Measurements from ENCODE around the gene RBMS1. TPM values are rescaled to one million over a fixed set of nuclear protein-coding genes. Genes with fewer than 3 reads are reported as not detected.

The RBMS1 gene
- total RNA-seq, 2 experiments from 2014 or later, result 35.8 to 38.6 TPM

DNA sequence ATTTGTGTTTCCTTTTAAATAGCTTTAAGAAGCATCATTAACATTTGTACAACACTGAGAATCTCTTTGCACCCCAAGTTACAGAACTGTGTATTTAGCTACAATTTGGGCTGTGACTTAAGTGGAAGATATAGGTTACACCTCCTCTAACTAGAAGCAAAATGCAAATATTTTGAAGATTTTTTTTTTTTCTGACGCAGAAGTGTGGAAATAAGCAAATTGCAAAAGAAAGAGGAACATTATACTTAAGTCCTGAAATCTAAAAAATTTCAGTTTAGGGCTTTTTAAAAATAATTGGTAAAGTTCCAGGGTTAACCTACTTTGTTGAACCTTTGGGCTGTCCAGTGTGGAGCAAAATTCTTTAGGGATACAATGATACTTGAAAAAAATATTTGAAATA, 41.4 kb upstream of the RBMS1 start:
- ChIA-PET POLR2A (no interaction called here), CTCF (interaction anchor here (0.6 kb wide), 1 partner anchor 12 kb away, joined by 3 read pairs; no protein-coding TSS in a partner anchor)
- intact Hi-C loops (cut with micrococcal nuclease), result no loop called here
- Mint-ChIP-seq H3K9me3 (no peaks in the 10 kb centered on the region), H3K27me3 (no peaks in the 10 kb centered on the region), H3K4me3 (no peak overlapping the region), H3K27ac (no peak overlapping the region), H3K4me1 (ENCODE audit: low read depth) (no peaks in the 10 kb centered on the region), H3K36me3 (ENCODE audit: low read depth) (no peaks in the 10 kb centered on the region)
- DNase-seq (no peak), ATAC-seq (no peak)
- TF ChIP-seq, protein P1, sequence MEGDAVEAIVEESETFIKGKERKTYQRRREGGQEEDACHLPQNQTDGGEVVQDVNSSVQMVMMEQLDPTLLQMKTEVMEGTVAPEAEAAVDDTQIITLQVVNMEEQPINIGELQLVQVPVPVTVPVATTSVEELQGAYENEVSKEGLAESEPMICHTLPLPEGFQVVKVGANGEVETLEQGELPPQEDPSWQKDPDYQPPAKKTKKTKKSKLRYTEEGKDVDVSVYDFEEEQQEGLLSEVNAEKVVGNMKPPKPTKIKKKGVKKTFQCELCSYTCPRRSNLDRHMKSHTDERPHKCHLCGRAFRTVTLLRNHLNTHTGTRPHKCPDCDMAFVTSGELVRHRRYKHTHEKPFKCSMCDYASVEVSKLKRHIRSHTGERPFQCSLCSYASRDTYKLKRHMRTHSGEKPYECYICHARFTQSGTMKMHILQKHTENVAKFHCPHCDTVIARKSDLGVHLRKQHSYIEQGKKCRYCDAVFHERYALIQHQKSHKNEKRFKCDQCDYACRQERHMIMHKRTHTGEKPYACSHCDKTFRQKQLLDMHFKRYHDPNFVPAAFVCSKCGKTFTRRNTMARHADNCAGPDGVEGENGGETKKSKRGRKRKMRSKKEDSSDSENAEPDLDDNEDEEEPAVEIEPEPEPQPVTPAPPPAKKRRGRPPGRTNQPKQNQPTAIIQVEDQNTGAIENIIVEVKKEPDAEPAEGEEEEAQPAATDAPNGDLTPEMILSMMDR (IDR thresholded peaks at IDR 0.05), result no peak

DNA sequence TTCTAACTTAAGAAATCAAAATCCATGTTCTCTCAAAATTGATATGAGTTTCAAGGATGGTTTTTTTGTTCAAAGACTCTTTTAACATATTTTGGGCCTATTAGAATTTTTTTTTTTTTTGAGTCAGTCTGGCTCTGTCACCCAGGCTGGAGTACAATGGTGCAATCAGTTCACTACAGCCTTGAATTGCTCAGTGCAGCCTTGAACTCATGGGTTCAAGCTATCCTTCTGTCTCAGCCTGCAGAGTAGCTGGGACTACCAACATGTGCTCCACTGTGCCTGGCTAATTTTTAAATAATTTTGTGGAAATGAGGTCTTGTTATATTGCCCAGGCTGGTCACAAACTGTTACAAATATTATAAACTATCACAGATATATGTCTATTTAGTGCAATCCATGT, 40.6 kb upstream of the RBMS1 start:
- CTCF ChIA-PET, result interaction anchor here (0.6 kb wide), 1 partner anchor 11 kb away, joined by 3 read pairs; no protein-coding TSS in a partner anchor
- DNase-seq (no peak), ATAC-seq (no peak)
- no peaks in the 10 kb centered on the region for H3K9me3 Mint-ChIP-seq
- no peak overlapping the region for H3K27ac Mint-ChIP-seq
- TF ChIP-seq, protein P1 (IDR thresholded peaks at IDR 0.05), result no peak
- no peaks in the 10 kb centered on the region for H3K36me3 Mint-ChIP-seq (ENCODE audit: low read depth)
- intact Hi-C loops (cut with micrococcal nuclease), result no loop called here
- POLR2A ChIA-PET, result no interaction called here
- no peak overlapping the region for H3K4me3 Mint-ChIP-seq
- no peaks in the 10 kb centered on the region for H3K4me1 Mint-ChIP-seq (ENCODE audit: low read depth)
- H3K27me3 Mint-ChIP-seq, result no peaks in the 10 kb centered on the region

DNA sequence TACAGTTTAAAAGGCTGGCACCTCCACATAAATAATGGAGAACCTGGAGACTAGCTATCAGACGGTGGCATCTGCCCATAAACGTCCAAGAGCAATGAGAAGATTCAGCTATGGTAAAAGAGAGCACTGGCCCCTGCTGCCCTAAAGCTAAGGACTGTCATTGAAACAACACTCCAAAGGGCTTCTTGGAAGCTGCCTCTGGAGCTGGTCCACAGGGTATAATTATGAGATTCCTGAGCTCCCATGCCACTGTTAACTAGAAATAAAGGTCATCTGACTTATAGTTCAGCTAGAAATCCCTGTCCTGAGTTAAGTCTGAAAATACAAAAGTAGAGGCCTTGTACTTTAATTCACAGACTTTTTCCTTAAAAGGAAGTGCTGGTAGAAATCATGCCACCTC, 39.9 kb upstream of the RBMS1 start:
- no peaks in the 10 kb centered on the region for H3K4me1 Mint-ChIP-seq (ENCODE audit: low read depth)
- ChIA-PET CTCF (interaction anchor here (0.7 kb wide), 1 partner anchor 461 kb away, joined by 3 read pairs; no protein-coding TSS in a partner anchor), POLR2A (no interaction called here)
- intact Hi-C loops (cut with micrococcal nuclease), result no loop called here
- H3K36me3 Mint-ChIP-seq (ENCODE audit: low read depth), result no peaks in the 10 kb centered on the region
- no peak for DNase-seq
- ATAC-seq, result no peak
- H3K27ac Mint-ChIP-seq, result no peak overlapping the region
- TF ChIP-seq, protein P1 (IDR thresholded peaks at IDR 0.05), result no peak
- H3K9me3 Mint-ChIP-seq, result no peaks in the 10 kb centered on the region
- no peak overlapping the region for H3K4me3 Mint-ChIP-seq
- no peaks in the 10 kb centered on the region for H3K27me3 Mint-ChIP-seq

DNA sequence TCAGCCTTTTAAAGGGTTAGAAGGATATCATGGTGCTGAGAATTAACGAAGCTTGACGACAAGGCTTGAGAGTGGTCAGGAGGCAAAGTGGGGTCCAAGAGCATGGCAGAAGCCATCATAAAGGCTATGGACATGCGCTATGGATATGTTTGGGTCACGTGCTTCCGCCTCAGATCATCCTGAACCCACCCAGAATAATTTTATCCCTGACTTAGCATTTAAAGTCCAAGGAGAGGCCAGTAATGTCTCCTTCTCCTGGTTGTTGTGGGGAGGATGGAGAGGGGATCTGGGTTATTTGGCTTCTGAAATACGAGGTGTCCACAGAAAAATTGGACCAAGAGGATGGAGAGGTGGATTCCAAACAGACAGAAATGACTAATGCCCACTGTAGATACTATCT, 38.8 kb upstream of the RBMS1 start:
- H3K27me3 Mint-ChIP-seq, result no peaks in the 10 kb centered on the region

DNA sequence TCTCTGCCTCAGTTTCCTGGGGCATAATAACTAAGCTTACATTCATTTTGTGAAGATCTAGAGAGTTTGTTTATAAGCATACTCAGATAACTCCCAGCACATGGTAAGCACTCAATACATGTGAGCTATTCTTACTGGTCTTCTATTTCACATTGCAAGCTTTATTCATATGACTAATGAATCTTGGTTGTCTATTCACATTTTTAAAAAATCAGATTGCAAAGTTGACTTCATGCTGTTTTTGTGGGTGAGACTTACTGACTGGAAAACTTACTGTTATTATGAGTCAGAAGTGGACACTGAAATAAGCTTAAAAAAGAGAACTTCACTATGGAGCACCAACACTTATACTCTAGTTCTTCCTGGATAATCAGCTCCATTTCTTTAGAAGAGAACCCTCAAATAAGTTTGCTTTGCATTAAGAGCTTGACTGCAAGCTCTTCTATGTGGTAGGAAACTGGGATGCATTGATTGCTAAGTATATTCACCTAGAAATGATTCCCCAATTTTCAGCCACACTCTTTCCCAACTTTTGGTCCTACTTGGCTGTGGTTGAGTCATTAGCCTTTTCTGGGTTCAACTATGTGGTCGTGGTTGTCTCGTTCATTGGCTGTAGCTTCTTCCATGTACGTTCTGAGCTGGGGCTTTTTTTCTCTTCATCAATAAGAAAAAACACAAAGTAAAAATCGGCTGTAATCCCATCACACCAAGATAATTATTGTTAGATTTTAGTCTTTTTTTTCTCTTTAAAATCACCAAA, 29.5 kb upstream of the RBMS1 start:
- Mint-ChIP-seq H3K4me3 (no peak overlapping the region), H3K4me1 (ENCODE audit: low read depth) (peaks cover 3% of the 10 kb centered on the region), H3K27ac (no peak overlapping the region), H3K9me3 (no peaks in the 10 kb centered on the region), H3K36me3 (ENCODE audit: low read depth) (no peaks in the 10 kb centered on the region), H3K27me3 (no peaks in the 10 kb centered on the region)
- ATAC-seq (no peak), DNase-seq (no peak)
- TF ChIP-seq, protein P1 (IDR thresholded peaks at IDR 0.05), result no peak
- ChIA-PET POLR2A (interaction anchor here (0.7 kb wide), 1 partner anchor 29 kb away, joined by 3 read pairs; no protein-coding TSS in a partner anchor), CTCF (interaction anchor here (1.2 to 1.8 kb wide), 3 partner anchors 11 to 311 kb away, joined by 3 to 4 read pairs (median 3); no protein-coding TSS in a partner anchor)
- intact Hi-C loops (cut with micrococcal nuclease), result no loop called here

More for the DNA sequence above, 38.8 kb upstream of the RBMS1 start:
- Mint-ChIP-seq H3K4me1 (ENCODE audit: low read depth) (no peaks in the 10 kb centered on the region), H3K27ac (no peak overlapping the region), H3K36me3 (ENCODE audit: low read depth) (no peaks in the 10 kb centered on the region), H3K4me3 (no peak overlapping the region), H3K9me3 (no peaks in the 10 kb centered on the region)
- POLR2A ChIA-PET, result no interaction called here
- intact Hi-C loops (cut with micrococcal nuclease), result no loop called here
- CTCF ChIA-PET, result no interaction called here
- TF ChIP-seq, protein P1 (IDR thresholded peaks at IDR 0.05), result no peak
- DNase-seq (no peak), ATAC-seq (no peak)

All from activated CD8-positive, alpha-beta T cell treated with anti-CD3 and anti-CD28 coated beads for 36 hours (primary cell).